Lung (tissue), 12 donors: ENCODE measurements around the gene LAP3. TPM values are rescaled to one million over a fixed set of nuclear protein-coding genes. Genes with fewer than 3 reads are reported as not detected.
A peak's percentile ranks its signal among the peaks of the same experiment; 100 is the strongest.

ENCODE experiments used
- ATAC-seq: fragments of 200-7000 bp; cut with Tn5 transposase; one replicate; pipeline ENCODE4 v1.9.1; 2020; ENCODE audit warnings: moderate number of reproducible peaks; ENCODE audit not compliant: insufficient read depth, low FRiP score
- DNase-seq, 3 donors: peaks; one replicate each; pipeline ENCODE4 v3.0.0-alpha.2; 2013 to 2017
- H3K27ac ChIP-seq, 2 donors: one replicate each; pipeline ENCODE4 v1.5.1; 2013; ENCODE audit warnings: mild to moderate bottlenecking in 2 of 2, moderate library complexity in 2 of 2, control low read depth in 1 of 2, inconsistent platforms in 1 of 2, low read depth in 1 of 2, low read length in 1 of 2
- H3K27me3 ChIP-seq, 3 donors: one replicate each; pipeline ENCODE4 v1.5.1; 2013; ENCODE audit warnings: low read length in 2 of 3; ENCODE audit not compliant: control insufficient read depth in 3 of 3, insufficient read depth in 3 of 3
- H3K36me3 ChIP-seq, 4 donors: one replicate each; pipeline ENCODE4 v1.5.1; 2013; ENCODE audit warnings: low read length in 4 of 4, mild to moderate bottlenecking in 1 of 4, moderate library complexity in 1 of 4; ENCODE audit not compliant: control insufficient read depth in 4 of 4, insufficient read depth in 4 of 4
- H3K4me1 ChIP-seq, 5 donors: one replicate each; pipeline ENCODE4 v1.5.1; 2013; ENCODE audit warnings: low read length in 5 of 5, mild to moderate bottlenecking in 2 of 5, moderate library complexity in 1 of 5; ENCODE audit not compliant: control insufficient read depth in 5 of 5, insufficient read depth in 5 of 5
- H3K4me3 ChIP-seq: one replicate; pipeline ENCODE4 v1.5.1; 2013; ENCODE audit warnings: mild to moderate bottlenecking, control low read depth, moderate library complexity
- H3K9ac ChIP-seq, 2 donors: one replicate each; pipeline ENCODE4 v1.5.1; 2013; ENCODE audit warnings: low read length in 2 of 2, control low read depth in 1 of 2; ENCODE audit not compliant: insufficient read depth in 1 of 2
- H3K9me3 ChIP-seq, 4 donors: one replicate each; pipeline ENCODE4 v1.5.1; 2013; ENCODE audit warnings: low read length in 3 of 4, mild to moderate bottlenecking in 1 of 4, moderate library complexity in 1 of 4; ENCODE audit not compliant: control insufficient read depth in 4 of 4, insufficient read depth in 3 of 4
- WGBS, 2 donors: extraction: QIAGEN DNeasy Blood & Tissue Kit; methylation state at CpG; one replicate each; pipeline ENCODE4 v1.1.7; 2013; 5-methylcytosine and 5-hydroxymethylcytosine counted together
- polyA plus RNA-seq, 2 donors: library from polyadenylated mRNA; stranded (reverse); fragments of 200-250 nt; gene quantifications; one replicate each; pipeline ENCODE4 v1.2.1, GENCODE V29; 2013
- total RNA-seq, 2 donors: library from RNA; depleted of rRNA in 1 of 2; stranded (reverse); fragments of >200 nt in 1 of 2; gene quantifications; one replicate each; pipeline ENCODE4 v1.2.1, GENCODE V29; 2014 to 2021
- TF ChIP-seq, protein P1 (sequence below): IDR thresholded peaks from 2 replicates; pipeline ENCODE4 v1.5.1; 2012; ENCODE audit warnings: mild to moderate bottlenecking; ENCODE audit errors: control extremely low read depth, extremely low read depth
- donor health status: control.
- donor health status: control.
- donor health status: Bipolar disorder and iron deficiency.
- donor health status: healthy.
- donor health status: DM: yes; HTN: yes; CAD: no.

LAP3 gene
- total and polyA plus RNA-seq, 4 donors, result 30.7 to 185 (median 104) TPM

- TF ChIP-seq, protein P1, sequence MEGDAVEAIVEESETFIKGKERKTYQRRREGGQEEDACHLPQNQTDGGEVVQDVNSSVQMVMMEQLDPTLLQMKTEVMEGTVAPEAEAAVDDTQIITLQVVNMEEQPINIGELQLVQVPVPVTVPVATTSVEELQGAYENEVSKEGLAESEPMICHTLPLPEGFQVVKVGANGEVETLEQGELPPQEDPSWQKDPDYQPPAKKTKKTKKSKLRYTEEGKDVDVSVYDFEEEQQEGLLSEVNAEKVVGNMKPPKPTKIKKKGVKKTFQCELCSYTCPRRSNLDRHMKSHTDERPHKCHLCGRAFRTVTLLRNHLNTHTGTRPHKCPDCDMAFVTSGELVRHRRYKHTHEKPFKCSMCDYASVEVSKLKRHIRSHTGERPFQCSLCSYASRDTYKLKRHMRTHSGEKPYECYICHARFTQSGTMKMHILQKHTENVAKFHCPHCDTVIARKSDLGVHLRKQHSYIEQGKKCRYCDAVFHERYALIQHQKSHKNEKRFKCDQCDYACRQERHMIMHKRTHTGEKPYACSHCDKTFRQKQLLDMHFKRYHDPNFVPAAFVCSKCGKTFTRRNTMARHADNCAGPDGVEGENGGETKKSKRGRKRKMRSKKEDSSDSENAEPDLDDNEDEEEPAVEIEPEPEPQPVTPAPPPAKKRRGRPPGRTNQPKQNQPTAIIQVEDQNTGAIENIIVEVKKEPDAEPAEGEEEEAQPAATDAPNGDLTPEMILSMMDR, result no peak
- Histone ChIP-seq H3K27ac (peak overlapping the region in 1 of 2 donors; percentile 20), H3K4me3 (no peak overlapping the region), H3K9ac (peak overlapping the region in 1 of 2 donors; percentile 68), H3K27me3 (no peaks in the 10 kb centered on the region), H3K9me3 (no peaks in the 10 kb centered on the region), H3K36me3 (no peaks in the 10 kb centered on the region), H3K4me1 (peaks cover 0 to 2% (median 0%) of the 10 kb centered on the region in 5 donors)
- ATAC-seq, result no peak
- peak in 2 of 3 donors; percentile 10 to 28 for DNase-seq
- WGBS, 2 donors, result 31 to 39% methylated on average over 6 of the region's 6 CpGs
Measured at GRCh38 chr4:17544205-17544604, 32.8 kb upstream of the LAP3 start.

DNA sequence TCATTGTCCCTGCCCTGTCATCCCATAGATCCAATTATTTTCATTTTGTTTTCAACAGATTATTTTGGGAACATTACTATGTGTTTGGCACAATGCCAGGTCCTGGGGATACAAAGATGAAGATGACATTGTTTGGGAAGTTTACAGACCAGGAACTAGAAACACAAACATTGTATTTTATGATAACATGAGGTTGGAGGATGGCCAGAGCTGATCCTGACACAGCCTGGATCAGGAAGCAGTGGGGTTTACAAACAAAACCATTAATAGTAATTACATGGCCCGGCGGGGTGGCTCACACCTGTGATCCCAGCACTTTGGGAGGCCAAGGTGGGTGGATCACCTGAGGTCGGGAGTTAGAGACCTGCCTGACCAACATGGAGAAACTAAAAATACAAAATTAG lies 32.2 kb upstream of the LAP3 start:
- Histone ChIP-seq H3K4me1 (peaks cover 0 to 2% (median 0%) of the 10 kb centered on the region in 5 donors), H3K27me3 (no peaks in the 10 kb centered on the region), H3K9ac (no peak overlapping the region), H3K27ac (no peak overlapping the region), H3K4me3 (no peak overlapping the region), H3K36me3 (no peaks in the 10 kb centered on the region), H3K9me3 (no peaks in the 10 kb centered on the region)
- TF ChIP-seq, protein P1, result no peak
- 46 to 51% methylated on average over 3 of the region's 3 CpGs for WGBS, 2 donors
- ATAC-seq (no peak), DNase-seq (peak in 2 of 3 donors; percentile 54 to 64)

DNA sequence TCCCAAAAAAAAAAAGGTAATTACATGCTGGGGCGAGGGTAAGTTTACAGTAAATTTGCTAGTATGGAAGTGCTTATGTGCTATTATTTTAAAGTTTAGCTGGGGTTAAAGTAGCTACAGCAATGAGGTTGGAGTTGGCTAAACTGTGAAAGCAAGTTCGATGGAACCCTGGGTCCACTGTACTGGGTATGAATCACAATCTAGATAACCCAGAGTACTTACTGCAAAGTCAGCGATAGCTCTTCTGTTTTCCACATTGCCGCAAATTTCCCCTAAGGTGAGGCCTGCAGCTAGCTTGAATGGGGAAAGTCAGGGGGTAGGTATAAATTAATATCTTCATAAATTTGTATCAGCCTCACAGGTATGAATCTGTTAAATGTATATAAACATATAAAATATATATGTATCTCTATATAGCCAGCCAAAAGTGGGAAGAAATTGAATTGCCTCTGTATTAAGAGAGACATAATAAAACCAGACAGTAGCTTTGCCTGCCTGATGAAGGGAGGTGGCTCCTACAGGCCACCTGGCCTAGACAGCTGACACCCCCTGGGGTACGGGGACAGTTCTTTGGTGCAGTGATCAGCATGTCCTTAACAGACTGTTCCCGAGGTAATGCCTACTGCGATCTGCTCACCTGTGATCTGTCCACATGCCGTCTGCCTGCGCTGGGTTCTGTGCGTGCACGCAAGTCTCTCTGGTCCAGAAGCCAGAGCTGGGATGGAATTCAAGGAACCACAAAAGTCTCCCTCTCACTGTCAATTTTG lies 31.4 kb upstream of the LAP3 start:
- Histone ChIP-seq H3K9ac (no peak overlapping the region), H3K9me3 (no peaks in the 10 kb centered on the region), H3K4me3 (no peak overlapping the region), H3K4me1 (peaks cover 0 to 2% (median 0%) of the 10 kb centered on the region in 5 donors), H3K36me3 (no peaks in the 10 kb centered on the region), H3K27ac (no peak overlapping the region), H3K27me3 (no peaks in the 10 kb centered on the region)
- 74 to 81% methylated on average over 11 of the region's 11 CpGs for WGBS, 2 donors
- DNase-seq (no peak), ATAC-seq (no peak)
- TF ChIP-seq, protein P1, result no peak
